CD14-positive monocyte (primary cell): ENCODE measurements around the gene IRX1. TPM values are rescaled to one million over a fixed set of nuclear protein-coding genes. Genes with fewer than 3 reads are reported as not detected.

Experiments used
- DNase-seq, 3 donors: peaks; one replicate each; pipeline ENCODE4 v3.0.0-alpha.2; 2011 to 2022
- H2AFZ ChIP-seq: 2 replicates; pipeline ENCODE4 v1.6.0; 2012; ENCODE audit warnings: mild to moderate bottlenecking, low read depth, low read length, inconsistent platforms; ENCODE audit not compliant: insufficient read depth, poor library complexity, severe bottlenecking
- H3K27ac ChIP-seq, 2 donors: 1 replicate in 1 of 2; 2 replicates in 1 of 2; pipeline ENCODE4 v1.5.1; 2012 to 2013; ENCODE audit warnings: low read length in 2 of 2, control low read depth in 1 of 2, inconsistent platforms in 1 of 2, low read depth in 1 of 2, mild to moderate bottlenecking in 1 of 2
- H3K27me3 ChIP-seq, 2 donors: one replicate each; pipeline versions ENCODE4 v1.6.0 to v1.6.1; 2011 to 2013; ENCODE audit warnings: low read length in 2 of 2; ENCODE audit not compliant: control insufficient read depth in 2 of 2, insufficient read depth in 2 of 2
- H3K36me3 ChIP-seq, 2 donors: replicated peaks in 1 of 2; 1 replicate in 1 of 2; 2 replicates in 1 of 2; pipeline versions ENCODE4 v1.5.1 to v1.6.1; 2012 to 2013; ENCODE audit warnings: low read length in 2 of 2, control low read depth in 1 of 2, inconsistent platforms in 1 of 2, mild to moderate bottlenecking in 1 of 2; ENCODE audit not compliant: insufficient read depth in 2 of 2, control insufficient read depth in 1 of 2
- H3K4me1 ChIP-seq, 2 donors: 1 replicate in 1 of 2; 2 replicates in 1 of 2; pipeline versions ENCODE4 v1.5.1 to v1.6.1; 2012 to 2013; ENCODE audit warnings: low read length in 2 of 2, control low read depth in 1 of 2, inconsistent platforms in 1 of 2, mild to moderate bottlenecking in 1 of 2, moderate library complexity in 1 of 2; ENCODE audit not compliant: insufficient read depth in 2 of 2, control insufficient read depth in 1 of 2
- H3K4me2 ChIP-seq: replicated peaks from 2 replicates; pipeline ENCODE3; 2012; ENCODE audit warnings: low read length, moderate library complexity, mild to moderate bottlenecking; ENCODE audit not compliant: poor library complexity, severe bottlenecking; ENCODE audit errors: extremely low read depth
- H3K4me3 ChIP-seq, 3 experiments: fragments of 200-600 bp in 1 of 3; sonication (generic) in 1 of 3; replicated peaks in 1 of 3; 1 replicate in 2 of 3; 2 replicates in 1 of 3; pipeline ENCODE4 v1.5.1; 2011 to 2013; ENCODE audit warnings: low read length in 3 of 3, mild to moderate bottlenecking in 3 of 3, control low read depth in 2 of 3, low read depth in 2 of 3, inconsistent platforms in 1 of 3, moderate library complexity in 1 of 3
- H3K79me2 ChIP-seq: 2 replicates; pipeline ENCODE4 v1.6.0; 2012; ENCODE audit warnings: mild to moderate bottlenecking, control low read depth, inconsistent platforms, low read length, moderate library complexity; ENCODE audit not compliant: insufficient read depth
- H3K9ac ChIP-seq: 2 replicates; pipeline ENCODE4 v1.6.0; 2017; ENCODE audit warnings: low read length, mild to moderate bottlenecking; ENCODE audit not compliant: insufficient read depth, poor library complexity, severe bottlenecking
- H3K9me3 ChIP-seq, 2 donors: replicated peaks in 1 of 2; 1 replicate in 1 of 2; 2 replicates in 1 of 2; pipeline versions ENCODE4 v1.5.1 to v1.6.1; 2012 to 2013; ENCODE audit warnings: low read length in 2 of 2, control low read depth in 1 of 2; ENCODE audit not compliant: control insufficient read depth in 1 of 2, insufficient read depth in 1 of 2
- H4K20me1 ChIP-seq: 2 replicates; pipeline ENCODE4 v1.6.0; 2012; ENCODE audit warnings: mild to moderate bottlenecking, low read length, control low read depth, moderate library complexity; ENCODE audit not compliant: insufficient read depth
- H3K27ac Mint-ChIP-seq, 7 donors: one replicate each; pipeline ENCODE4 v1.8.0; 2020; ENCODE audit warnings: mild to moderate bottlenecking in 7 of 7, mixed read lengths in 7 of 7, moderate library complexity in 6 of 7, inconsistent platforms in 2 of 7
- H3K27me3 Mint-ChIP-seq, 3 donors: one replicate each; pipeline ENCODE4 v1.8.0; 2021 to 2022; ENCODE audit warnings: low read depth in 3 of 3, mild to moderate bottlenecking in 3 of 3, mixed read lengths in 3 of 3, moderate library complexity in 3 of 3, inconsistent platforms in 1 of 3
- H3K36me3 Mint-ChIP-seq, 2 donors: one replicate each; pipeline ENCODE4 v1.8.0; 2020; ENCODE audit warnings: mixed read lengths in 2 of 2, inconsistent platforms in 1 of 2, mild to moderate bottlenecking in 1 of 2
- H3K4me1 Mint-ChIP-seq: one replicate; pipeline ENCODE4 v1.8.0; 2020; ENCODE audit warnings: mild to moderate bottlenecking, mixed read lengths
- H3K4me3 Mint-ChIP-seq, 2 donors: one replicate each; pipeline ENCODE4 v1.8.0; 2020; ENCODE audit warnings: mild to moderate bottlenecking in 2 of 2, mixed read lengths in 2 of 2, moderate library complexity in 1 of 2
- H3K9me3 Mint-ChIP-seq, 7 donors: one replicate each; pipeline ENCODE4 v1.8.0; 2020 to 2022; ENCODE audit warnings: mixed read lengths in 7 of 7, mild to moderate bottlenecking in 6 of 7, moderate library complexity in 6 of 7, inconsistent platforms in 2 of 7
- CTCF ChIP-seq: fragments of 200-600 bp; IDR thresholded peaks from one replicate; pipeline ENCODE4 v1.8.0; 2022; ENCODE audit warnings: antibody characterized with exemption, mild to moderate bottlenecking
- WGBS: methylation state at CpG from one replicate; pipeline ENCODE4 v1.1.5; 2013; ENCODE audit warnings: missing lambda C conversion rate; ENCODE audit not compliant: insufficient coverage; 5-methylcytosine and 5-hydroxymethylcytosine counted together
- intact Hi-C, 2 donors: fragments of 100-400 bp; cut with micrococcal nuclease; formaldehyde crosslinking; loops; one replicate each; pipeline versions ENCODE4 v1.15.0 to v1.15.1; 2023
- polyA plus RNA-seq, 3 donors: library from polyadenylated mRNA; depleted of rRNA in 1 of 3; unstranded in 2 of 3; stranded (reverse) in 1 of 3; fragments of 300-500 nt in 2 of 3; fragments of >200 nt in 1 of 3; fragmentation: Illumina TruSeq in 2 of 3; gene quantifications; 1 replicate in 2 of 3; 2 replicates in 1 of 3; pipeline ENCODE4 v1.2.3, GENCODE V29; 2012 to 2021

The IRX1 gene
- polyA plus RNA-seq, 3 donors: not detected

- Mint-ChIP-seq H3K9me3 (peaks cover 0 to 17% (median 4%) of the 10 kb centered on the region in 7 donors), H3K4me3 (no peak overlapping the region), H3K27me3 (peaks cover 0 to 2% (median 1%) of the 10 kb centered on the region in 3 donors), H3K27ac (no peak overlapping the region), H3K36me3 (no peaks in the 10 kb centered on the region), H3K4me1 (no peaks in the 10 kb centered on the region)
- H3K4me2 ChIP-seq: no peak overlapping the region
- no peaks in the 10 kb centered on the region for H3K36me3 ChIP-seq
- H3K4me1 ChIP-seq: no peaks in the 10 kb centered on the region
- no peak overlapping the region for H2AFZ ChIP-seq
- no peak overlapping the region for H3K27ac ChIP-seq
- no peak overlapping the region for H3K9ac ChIP-seq
- WGBS: 91% methylated on average over 7 of the region's 8 CpGs
- H3K4me3 ChIP-seq: no peak overlapping the region
- H4K20me1 ChIP-seq: no peaks in the 10 kb centered on the region
- no peaks in the 10 kb centered on the region for H3K79me2 ChIP-seq
- H3K27me3 ChIP-seq: no peaks in the 10 kb centered on the region
- no peak for DNase-seq
- no peak for TF ChIP-seq CTCF
- intact Hi-C loops: no loop called here
- peaks cover 0 to 9% of the 10 kb centered on the region in 2 donors for H3K9me3 ChIP-seq
Measured at GRCh38 chr5:3650868-3651267, 55.2 kb downstream of the IRX1 start.
